Natural killer cell (primary cell): ENCODE data around the gene ADGRL1. TPM values are rescaled to one million over a fixed set of nuclear protein-coding genes. Genes with fewer than 3 reads are reported as not detected.

Experiments used
- ATAC-seq, 3 donors: fragments of 150-1000 bp in 2 of 3; fragments of 200-7000 bp in 1 of 3; cut with Tn5 transposase; 1 replicate in 1 of 3; 2 replicates in 2 of 3; pipeline ENCODE4 v1.10.0; 2021; ENCODE audit warnings: mild to moderate bottlenecking in 2 of 3, moderate library complexity in 2 of 3
- DNase-seq, 2 donors: peaks; one replicate each; pipeline versions ENCODE4 v3.0.0 to v3.0.0-alpha.2; 2013 to 2021; ENCODE audit warnings: mixed read lengths in 1 of 2
- H3K27ac ChIP-seq: one replicate; pipeline ENCODE4 v1.5.1; 2013; ENCODE audit warnings: mild to moderate bottlenecking, low read length
- H3K27me3 ChIP-seq: one replicate; pipeline ENCODE4 v1.6.1; 2013; ENCODE audit warnings: low read length; ENCODE audit not compliant: control insufficient read depth, insufficient read depth
- H3K36me3 ChIP-seq: one replicate; pipeline ENCODE4 v1.6.1; 2013; ENCODE audit warnings: low read length; ENCODE audit not compliant: control insufficient read depth, insufficient read depth
- H3K4me1 ChIP-seq: one replicate; pipeline ENCODE4 v1.6.1; 2013; ENCODE audit warnings: low read length; ENCODE audit not compliant: control insufficient read depth, insufficient read depth
- H3K4me3 ChIP-seq: one replicate; pipeline ENCODE4 v1.5.1; 2013; ENCODE audit warnings: low read length
- H3K9me3 ChIP-seq: one replicate; pipeline ENCODE4 v1.6.1; 2013; ENCODE audit warnings: low read length; ENCODE audit not compliant: control insufficient read depth, insufficient read depth
- H3K27ac Mint-ChIP-seq, 2 donors: one replicate each; pipeline ENCODE4 v1.8.0; 2022; ENCODE audit warnings: mild to moderate bottlenecking in 2 of 2, mixed read lengths in 2 of 2, moderate library complexity in 1 of 2
- H3K27me3 Mint-ChIP-seq, 2 donors: one replicate each; pipeline ENCODE4 v1.8.0; 2022; ENCODE audit warnings: low read depth in 2 of 2, mixed read lengths in 2 of 2
- H3K36me3 Mint-ChIP-seq: one replicate; pipeline ENCODE4 v1.8.0; 2022; ENCODE audit warnings: mixed read lengths
- H3K4me1 Mint-ChIP-seq, 2 donors: one replicate each; pipeline ENCODE4 v1.8.0; 2022; ENCODE audit warnings: mixed read lengths in 2 of 2
- H3K4me3 Mint-ChIP-seq: one replicate; pipeline ENCODE4 v1.8.0; 2022; ENCODE audit warnings: mild to moderate bottlenecking, moderate library complexity, mixed read lengths
- H3K9me3 Mint-ChIP-seq, 2 donors: one replicate each; pipeline ENCODE4 v1.8.0; 2022; ENCODE audit warnings: mixed read lengths in 2 of 2
- WGBS: methylation state at CpG from one replicate; pipeline ENCODE4 v1.1.7; 2013; ENCODE audit warnings: missing lambda C conversion rate; ENCODE audit not compliant: insufficient coverage; 5-methylcytosine and 5-hydroxymethylcytosine counted together
- intact Hi-C: fragments of 100-400 bp; cut with micrococcal nuclease; formaldehyde crosslinking; loops from one replicate; pipeline ENCODE4 v1.14.2; 2022
- total RNA-seq, 4 donors: library from RNA; stranded (reverse); fragments of 120-200 nt in 1 of 4; gene quantifications; one replicate each; pipeline versions ENCODE4 v1.2.3 to v1.2.4, GENCODE V29; 2013 to 2022
- TF ChIP-seq, protein P1 (sequence below): fragments of 200-600 bp; IDR thresholded peaks from one replicate; pipeline ENCODE4 v1.8.0; 2022; ENCODE audit warnings: antibody characterized with exemption

Gene ADGRL1
- total RNA-seq, 3 donors from 2014 or later (not counting 1 experiment from before 2014, with no cell fraction given): 47.3 to 54.3 (median 52.7) TPM

DNA sequence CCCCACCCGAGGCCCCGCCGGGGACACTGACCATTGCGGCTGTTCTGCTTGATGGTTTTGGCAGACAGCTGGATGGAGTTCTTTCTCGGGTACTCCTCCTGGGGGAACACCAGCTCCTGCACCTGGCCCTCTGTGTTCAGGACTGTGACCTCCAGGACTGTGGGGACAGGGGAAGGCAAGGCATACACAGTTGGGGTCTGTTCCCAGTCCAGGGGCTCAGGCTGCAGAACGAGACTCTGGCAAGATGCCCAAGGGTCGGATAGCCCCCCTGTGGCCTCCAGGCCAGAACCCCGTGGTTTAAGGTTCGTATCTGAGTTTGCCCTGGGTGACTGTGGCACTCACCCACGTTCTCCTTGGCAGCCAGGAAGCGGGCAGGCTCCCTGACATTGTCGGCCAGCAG is 46.9 kb downstream of the ADGRL1 start:
- H3K4me1 ChIP-seq: no peaks in the 10 kb centered on the region
- no peak overlapping the region for H3K4me3 ChIP-seq
- TF ChIP-seq, protein P1, sequence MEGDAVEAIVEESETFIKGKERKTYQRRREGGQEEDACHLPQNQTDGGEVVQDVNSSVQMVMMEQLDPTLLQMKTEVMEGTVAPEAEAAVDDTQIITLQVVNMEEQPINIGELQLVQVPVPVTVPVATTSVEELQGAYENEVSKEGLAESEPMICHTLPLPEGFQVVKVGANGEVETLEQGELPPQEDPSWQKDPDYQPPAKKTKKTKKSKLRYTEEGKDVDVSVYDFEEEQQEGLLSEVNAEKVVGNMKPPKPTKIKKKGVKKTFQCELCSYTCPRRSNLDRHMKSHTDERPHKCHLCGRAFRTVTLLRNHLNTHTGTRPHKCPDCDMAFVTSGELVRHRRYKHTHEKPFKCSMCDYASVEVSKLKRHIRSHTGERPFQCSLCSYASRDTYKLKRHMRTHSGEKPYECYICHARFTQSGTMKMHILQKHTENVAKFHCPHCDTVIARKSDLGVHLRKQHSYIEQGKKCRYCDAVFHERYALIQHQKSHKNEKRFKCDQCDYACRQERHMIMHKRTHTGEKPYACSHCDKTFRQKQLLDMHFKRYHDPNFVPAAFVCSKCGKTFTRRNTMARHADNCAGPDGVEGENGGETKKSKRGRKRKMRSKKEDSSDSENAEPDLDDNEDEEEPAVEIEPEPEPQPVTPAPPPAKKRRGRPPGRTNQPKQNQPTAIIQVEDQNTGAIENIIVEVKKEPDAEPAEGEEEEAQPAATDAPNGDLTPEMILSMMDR: no peak
- Mint-ChIP-seq H3K27ac (no peak overlapping the region), H3K4me3 (no peak overlapping the region), H3K4me1 (no peaks in the 10 kb centered on the region), H3K9me3 (no peaks in the 10 kb centered on the region), H3K36me3 (no peaks in the 10 kb centered on the region), H3K27me3 (no peaks in the 10 kb centered on the region)
- WGBS: 81% methylated on average over 12 of the region's 12 CpGs
- peaks cover 35% of the 10 kb centered on the region for H3K36me3 ChIP-seq
- H3K27ac ChIP-seq: no peak overlapping the region
- DNase-seq (no peak), ATAC-seq (no peak)
- intact Hi-C loops: no loop called here
- no peaks in the 10 kb centered on the region for H3K9me3 ChIP-seq
- no peaks in the 10 kb centered on the region for H3K27me3 ChIP-seq

DNA sequence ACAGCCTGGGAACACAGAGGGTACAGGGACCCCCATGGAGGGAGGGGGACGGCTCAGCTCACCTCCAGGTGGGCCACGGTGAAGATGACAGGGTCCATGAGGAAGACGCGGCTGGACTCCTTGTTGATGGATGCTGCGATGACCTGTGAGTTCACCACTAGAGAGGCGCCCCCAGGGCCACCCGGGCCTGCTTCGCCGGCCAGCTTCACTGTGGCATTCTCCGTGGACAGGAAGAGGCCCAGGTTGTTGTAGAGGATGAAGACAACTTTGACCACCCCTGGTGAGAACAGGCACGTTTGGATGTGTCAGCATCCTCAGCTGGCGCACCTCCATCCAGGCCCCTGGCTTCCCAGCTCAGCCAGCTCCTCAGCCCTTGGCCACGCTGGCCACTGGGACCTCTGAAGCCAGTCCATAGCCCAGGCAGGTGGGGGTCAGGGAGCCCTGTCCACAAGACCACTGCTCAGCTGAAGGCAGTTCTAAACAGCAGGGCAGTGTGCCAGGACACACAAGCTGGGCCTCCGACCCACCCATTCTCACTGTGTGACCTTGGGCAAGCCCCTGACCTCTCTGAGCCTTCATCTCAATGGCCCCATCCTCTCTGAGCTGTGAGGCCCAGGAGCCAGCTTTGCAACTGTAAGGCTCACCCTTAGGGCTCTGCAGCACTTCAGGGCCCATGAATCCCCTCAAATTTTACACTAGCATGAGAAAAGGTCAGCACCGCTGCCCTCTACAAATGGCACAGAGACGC is 47.5 kb downstream of the ADGRL1 start:
- Mint-ChIP-seq H3K27me3 (no peaks in the 10 kb centered on the region), H3K4me1 (no peaks in the 10 kb centered on the region), H3K9me3 (no peaks in the 10 kb centered on the region), H3K4me3 (no peak overlapping the region), H3K36me3 (no peaks in the 10 kb centered on the region), H3K27ac (no peak overlapping the region)
- no peak for DNase-seq
- TF ChIP-seq, protein P1: no peak
- no peaks in the 10 kb centered on the region for H3K9me3 ChIP-seq
- WGBS: 94% methylated on average over 16 of the region's 16 CpGs
- no peaks in the 10 kb centered on the region for H3K4me1 ChIP-seq
- no peak overlapping the region for H3K4me3 ChIP-seq
- no peaks in the 10 kb centered on the region for H3K27me3 ChIP-seq
- no peak overlapping the region for H3K27ac ChIP-seq
- peaks cover 37% of the 10 kb centered on the region for H3K36me3 ChIP-seq
- intact Hi-C loops: no loop called here
- no peak for ATAC-seq

- DNase-seq (no peak), ATAC-seq (no peak)
- no peak overlapping the region for H3K4me3 Mint-ChIP-seq
Measured at GRCh38 chr19:14156971-14157717, 48.8 kb downstream of the ADGRL1 start.

More at GRCh38 chr19:14156971-14157717, 48.8 kb downstream of the ADGRL1 start:
- Histone ChIP-seq H3K27me3 (no peaks in the 10 kb centered on the region), H3K27ac (no peak overlapping the region), H3K36me3 (peaks cover 39% of the 10 kb centered on the region), H3K9me3 (no peaks in the 10 kb centered on the region), H3K4me1 (no peaks in the 10 kb centered on the region), H3K4me3 (no peak overlapping the region)
- TF ChIP-seq, protein P1: no peak
- 94% methylated on average over 26 of the region's 26 CpGs for WGBS
- no peaks in the 10 kb centered on the region for H3K27me3 Mint-ChIP-seq
- H3K36me3 Mint-ChIP-seq: no peaks in the 10 kb centered on the region
- intact Hi-C loops: no loop called here
- no peak overlapping the region for H3K27ac Mint-ChIP-seq
- no peaks in the 10 kb centered on the region for H3K4me1 Mint-ChIP-seq
- no peaks in the 10 kb centered on the region for H3K9me3 Mint-ChIP-seq
